DOHH2 (cell line): Measurements from ENCODE around the gene FASTKD2.

ENCODE experiments used
- CTCF ChIP-seq: fragments of 200-600 bp; sonication (generic); IDR thresholded peaks from one replicate; pipeline ENCODE4 v1.5.1; 2014; ENCODE audit warnings: antibody characterized with exemption, mild to moderate bottlenecking, low read depth, low read length; ENCODE audit not compliant: poor library complexity, severe bottlenecking
- EZH2phosphoT487 ChIP-seq: fragments of 200-600 bp; sonication (generic); IDR thresholded peaks from 2 replicates; pipeline ENCODE4 v1.6.1; 2017; ENCODE audit warnings: borderline replicate concordance, mild to moderate bottlenecking, antibody characterized with exemption, low read length, moderate library complexity, mixed read lengths

- no peak for TF ChIP-seq EZH2phosphoT487
- no peak for TF ChIP-seq CTCF
Measured at GRCh38 chr2:206716623-206717022, 48.8 kb upstream of the FASTKD2 start.
